Measurements from ENCODE around the gene LY9. TPM values are rescaled to one million over a fixed set of nuclear protein-coding genes. Genes with fewer than 3 reads are reported as not detected.

The LY9 gene
- total and polyA plus RNA-seq, 2 of the 13 experiments (the other 11 are each of a cell fraction or from before 2014, with no cell fraction given) = not detected

DNA sequence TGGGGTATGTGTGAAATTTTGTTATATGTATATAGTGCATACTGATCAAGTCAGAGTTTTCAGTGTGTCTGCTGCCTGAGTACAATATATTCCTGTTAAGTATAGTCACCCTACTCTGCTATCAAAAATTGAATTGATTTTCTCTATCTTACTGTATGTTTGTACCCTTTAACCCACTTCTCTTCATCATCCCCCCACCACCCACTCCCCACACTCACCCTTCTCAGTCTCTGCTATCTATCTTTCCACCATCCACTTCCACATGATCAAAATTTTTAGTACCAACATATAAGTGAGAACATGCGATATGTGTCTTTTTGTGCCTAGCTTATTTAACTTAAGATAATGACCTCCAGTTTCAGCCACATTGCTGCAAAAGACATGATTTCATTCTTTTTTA, 4.2 kb downstream of the LY9 start:
- intact Hi-C loops (cut with micrococcal nuclease; ENCODE audit: unreplicated experiment) = no loop called here
- POLR2A ChIA-PET = no interaction called here
- H3K4me2 ChIP-seq (ENCODE audit: low read depth, low read length) = no peak overlapping the region
- H3K9me3 ChIP-seq (ENCODE audit: low read length) = no peaks in the 10 kb centered on the region
- no TSS peak for BruUV-seq (replicated peaks)
- no peak overlapping the region for H3K9ac ChIP-seq (ENCODE audit: insufficient read depth, low read depth, low read length)
- H3K4me3 ChIP-seq (replicated peaks in 1 of 3; ENCODE audit: insufficient read depth in 1 of 3, low read depth in 2 of 3, low read length in 3 of 3) = no peak overlapping the region
- DNase-seq (ENCODE audit: low spot score) (no peak), ATAC-seq (no peak), FAIRE-seq (no peak)
- WGBS (ENCODE audit: low lambda C conversion rate) = 89% methylated on average over 1 of the region's 1 CpG
- no peak overlapping the region for H3K27ac ChIP-seq (ENCODE audit: extremely low read length, insufficient read depth, low read length)
- no peak overlapping the region for H2AFZ ChIP-seq (ENCODE audit: low read length)
- CTCF ChIA-PET (ENCODE audit: low intra/inter-chr PET ratio, low total read pairs) = no interaction called here
- H3K79me2 ChIP-seq (ENCODE audit: insufficient read depth, low read length) = no peaks in the 10 kb centered on the region
- H3K36me3 ChIP-seq (replicated peaks in 1 of 2; ENCODE audit: control insufficient read depth in 1 of 2, insufficient read depth in 2 of 2, low read length in 2 of 2) = no peaks in the 10 kb centered on the region
- no peaks in the 10 kb centered on the region for H3K4me1 ChIP-seq (ENCODE audit: insufficient read depth, low read length)
- no peaks in the 10 kb centered on the region for H4K20me1 ChIP-seq (ENCODE audit: insufficient read depth, low read length)
- in situ Hi-C loops (cut with HindIII; ENCODE audit: extremely low pct_ligation_motif_present, low pct_unique_long_range_greater_than_20kb) = no loop called here
- TF ChIP-seq, protein P1, sequence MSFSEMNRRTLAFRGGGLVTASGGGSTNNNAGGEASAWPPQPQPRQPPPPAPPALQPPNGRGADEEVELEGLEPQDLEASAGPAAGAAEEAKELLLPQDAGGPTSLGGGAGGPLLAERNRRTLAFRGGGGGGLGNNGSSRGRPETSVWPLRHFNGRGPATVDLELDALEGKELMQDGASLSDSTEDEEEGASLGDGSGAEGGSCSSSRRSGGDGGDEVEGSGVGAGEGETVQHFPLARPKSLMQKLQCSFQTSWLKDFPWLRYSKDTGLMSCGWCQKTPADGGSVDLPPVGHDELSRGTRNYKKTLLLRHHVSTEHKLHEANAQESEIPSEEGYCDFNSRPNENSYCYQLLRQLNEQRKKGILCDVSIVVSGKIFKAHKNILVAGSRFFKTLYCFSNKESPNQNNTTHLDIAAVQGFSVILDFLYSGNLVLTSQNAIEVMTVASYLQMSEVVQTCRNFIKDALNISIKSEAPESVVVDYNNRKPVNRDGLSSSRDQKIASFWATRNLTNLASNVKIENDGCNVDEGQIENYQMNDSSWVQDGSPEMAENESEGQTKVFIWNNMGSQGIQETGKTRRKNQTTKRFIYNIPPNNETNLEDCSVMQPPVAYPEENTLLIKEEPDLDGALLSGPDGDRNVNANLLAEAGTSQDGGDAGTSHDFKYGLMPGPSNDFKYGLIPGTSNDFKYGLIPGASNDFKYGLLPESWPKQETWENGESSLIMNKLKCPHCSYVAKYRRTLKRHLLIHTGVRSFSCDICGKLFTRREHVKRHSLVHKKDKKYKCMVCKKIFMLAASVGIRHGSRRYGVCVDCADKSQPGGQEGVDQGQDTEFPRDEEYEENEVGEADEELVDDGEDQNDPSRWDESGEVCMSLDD (CRISPR knock-in tag; IDR thresholded peaks at IDR 0.05; ENCODE audit: borderline replicate concordance) = no peak
- peak; percentile 19 for TF ChIP-seq HNRNPK (IDR thresholded peaks at IDR 0.05; ENCODE audit: low read depth, low read length, poor library complexity, severe bottlenecking)
- no peaks in the 10 kb centered on the region; a peak in 1 of 5 replicates for H3K27me3 ChIP-seq (ENCODE audit: control insufficient read depth in 1 of 2, insufficient read depth in 2 of 2, low read length in 2 of 2)

DNA sequence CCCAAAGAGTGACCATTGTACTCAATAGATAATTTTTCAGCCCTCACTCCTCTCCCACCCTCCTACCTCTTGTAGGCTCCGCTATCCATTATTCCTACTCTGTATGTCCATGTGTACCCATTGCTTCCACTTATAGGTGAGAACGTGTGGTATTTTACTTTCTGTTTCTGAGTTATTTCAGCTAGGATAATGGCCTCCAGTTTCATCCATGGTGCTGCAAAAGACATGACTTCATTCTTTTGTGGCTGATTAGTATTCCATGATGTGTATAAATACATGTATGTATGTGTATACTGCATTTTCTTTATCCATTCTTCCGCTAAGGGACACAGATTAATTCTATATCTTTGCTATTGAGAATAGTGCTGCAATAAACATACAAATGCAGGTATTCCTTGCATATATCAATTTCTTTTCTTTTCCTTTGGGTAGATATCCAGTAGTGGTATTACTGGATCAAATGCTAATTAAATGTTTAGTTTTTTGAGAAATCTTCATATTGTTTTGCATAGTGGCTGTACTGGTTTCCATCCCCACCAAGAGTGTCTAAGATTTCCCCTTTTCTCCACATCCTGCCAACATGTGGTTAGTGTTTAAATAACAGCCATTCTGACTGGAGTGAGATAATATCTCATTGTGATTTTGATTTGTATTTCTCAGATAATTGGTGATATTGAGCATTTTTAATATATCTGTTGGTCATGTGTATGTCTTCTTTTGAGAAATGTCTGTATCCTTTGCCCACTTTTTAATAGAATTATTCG, 4.9 kb downstream of the LY9 start:
- BruUV-seq (replicated peaks) = no TSS peak
- Histone ChIP-seq H2AFZ (ENCODE audit: low read length) (no peak overlapping the region), H3K27me3 (ENCODE audit: control insufficient read depth in 1 of 2, insufficient read depth in 2 of 2, low read length in 2 of 2) (no peaks in the 10 kb centered on the region; a peak in 1 of 5 replicates), H3K9ac (ENCODE audit: insufficient read depth, low read depth, low read length) (no peak overlapping the region), H3K4me3 (replicated peaks in 1 of 3; ENCODE audit: insufficient read depth in 1 of 3, low read depth in 2 of 3, low read length in 3 of 3) (no peak overlapping the region), H3K4me1 (ENCODE audit: insufficient read depth, low read length) (no peaks in the 10 kb centered on the region), H4K20me1 (ENCODE audit: insufficient read depth, low read length) (no peaks in the 10 kb centered on the region), H3K79me2 (ENCODE audit: insufficient read depth, low read length) (no peaks in the 10 kb centered on the region), H3K9me3 (ENCODE audit: low read length) (no peaks in the 10 kb centered on the region), H3K27ac (ENCODE audit: extremely low read length, insufficient read depth, low read length) (no peak overlapping the region), H3K36me3 (replicated peaks in 1 of 2; ENCODE audit: control insufficient read depth in 1 of 2, insufficient read depth in 2 of 2, low read length in 2 of 2) (no peaks in the 10 kb centered on the region), H3K4me2 (ENCODE audit: low read depth, low read length) (no peak overlapping the region)
- no peak for DNase-seq (ENCODE audit: low spot score)
- FAIRE-seq = no peak
- ATAC-seq = no peak
- in situ Hi-C loops (cut with HindIII; ENCODE audit: extremely low pct_ligation_motif_present, low pct_unique_long_range_greater_than_20kb) = no loop called here
- WGBS (ENCODE audit: low lambda C conversion rate) = 11% methylated on average over 4 of the region's 4 CpGs
- intact Hi-C loops (cut with micrococcal nuclease; ENCODE audit: unreplicated experiment) = no loop called here
- ChIA-PET CTCF (ENCODE audit: low intra/inter-chr PET ratio, low total read pairs) (no interaction called here), POLR2A (no interaction called here)
- no peak for TF ChIP-seq ASH2L (IDR thresholded peaks at IDR 0.05; ENCODE audit: insufficient read length, low read depth, low read length)
- no peak for TF ChIP-seq ZSCAN21 (CRISPR knock-in tag; IDR thresholded peaks at IDR 0.05; ENCODE audit: borderline replicate concordance)
- TF ChIP-seq DPF2 (CRISPR knock-in tag; IDR thresholded peaks at IDR 0.05; ENCODE audit: borderline replicate concordance, low read depth) = no peak
- TF ChIP-seq, protein P2, sequence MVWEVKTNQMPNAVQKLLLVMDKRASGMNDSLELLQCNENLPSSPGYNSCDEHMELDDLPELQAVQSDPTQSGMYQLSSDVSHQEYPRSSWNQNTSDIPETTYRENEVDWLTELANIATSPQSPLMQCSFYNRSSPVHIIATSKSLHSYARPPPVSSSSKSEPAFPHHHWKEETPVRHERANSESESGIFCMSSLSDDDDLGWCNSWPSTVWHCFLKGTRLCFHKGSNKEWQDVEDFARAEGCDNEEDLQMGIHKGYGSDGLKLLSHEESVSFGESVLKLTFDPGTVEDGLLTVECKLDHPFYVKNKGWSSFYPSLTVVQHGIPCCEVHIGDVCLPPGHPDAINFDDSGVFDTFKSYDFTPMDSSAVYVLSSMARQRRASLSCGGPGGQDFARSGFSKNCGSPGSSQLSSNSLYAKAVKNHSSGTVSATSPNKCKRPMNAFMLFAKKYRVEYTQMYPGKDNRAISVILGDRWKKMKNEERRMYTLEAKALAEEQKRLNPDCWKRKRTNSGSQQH (CRISPR knock-in tag; IDR thresholded peaks at IDR 0.05; ENCODE audit: low read depth) = no peak
- TF ChIP-seq KLF12 (CRISPR knock-in tag; IDR thresholded peaks at IDR 0.05; ENCODE audit: borderline replicate concordance) = no peak
- TF ChIP-seq HOXA3 (CRISPR knock-in tag; IDR thresholded peaks at IDR 0.05) = no peak
- TF ChIP-seq, protein P3, sequence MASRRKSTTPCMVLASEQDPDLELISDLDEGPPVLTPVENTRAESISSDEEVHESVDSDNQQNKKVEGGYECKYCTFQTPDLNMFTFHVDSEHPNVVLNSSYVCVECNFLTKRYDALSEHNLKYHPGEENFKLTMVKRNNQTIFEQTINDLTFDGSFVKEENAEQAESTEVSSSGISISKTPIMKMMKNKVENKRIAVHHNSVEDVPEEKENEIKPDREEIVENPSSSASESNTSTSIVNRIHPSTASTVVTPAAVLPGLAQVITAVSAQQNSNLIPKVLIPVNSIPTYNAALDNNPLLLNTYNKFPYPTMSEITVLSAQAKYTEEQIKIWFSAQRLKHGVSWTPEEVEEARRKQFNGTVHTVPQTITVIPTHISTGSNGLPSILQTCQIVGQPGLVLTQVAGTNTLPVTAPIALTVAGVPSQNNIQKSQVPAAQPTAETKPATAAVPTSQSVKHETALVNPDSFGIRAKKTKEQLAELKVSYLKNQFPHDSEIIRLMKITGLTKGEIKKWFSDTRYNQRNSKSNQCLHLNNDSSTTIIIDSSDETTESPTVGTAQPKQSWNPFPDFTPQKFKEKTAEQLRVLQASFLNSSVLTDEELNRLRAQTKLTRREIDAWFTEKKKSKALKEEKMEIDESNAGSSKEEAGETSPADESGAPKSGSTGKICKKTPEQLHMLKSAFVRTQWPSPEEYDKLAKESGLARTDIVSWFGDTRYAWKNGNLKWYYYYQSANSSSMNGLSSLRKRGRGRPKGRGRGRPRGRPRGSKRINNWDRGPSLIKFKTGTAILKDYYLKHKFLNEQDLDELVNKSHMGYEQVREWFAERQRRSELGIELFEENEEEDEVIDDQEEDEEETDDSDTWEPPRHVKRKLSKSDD (CRISPR knock-in tag; IDR thresholded peaks at IDR 0.05; ENCODE audit: low read depth) = no peak
- no peak for TF ChIP-seq NFRKB (IDR thresholded peaks at IDR 0.05)

Data from HepG2 (cell line).